H9 (cell line): ENCODE data around the gene TFDP1. TPM values are rescaled to one million over a fixed set of nuclear protein-coding genes. Genes with fewer than 3 reads are reported as not detected.

Experiments used
- DNase-seq: peaks from one replicate; pipeline ENCODE4 v3.0.0-alpha.2; 2017
- H2AFZ ChIP-seq: one replicate; pipeline ENCODE4 v1.6.1; 2013; ENCODE audit warnings: mild to moderate bottlenecking, low read length, control low read depth, moderate library complexity
- H2AK5ac ChIP-seq: 2 replicates; pipeline ENCODE4 v1.6.1; 2013; ENCODE audit warnings: low read length, control low read depth, mixed read lengths; ENCODE audit not compliant: insufficient read length
- H2BK120ac ChIP-seq: one replicate; pipeline ENCODE4 v1.6.1; 2013; ENCODE audit warnings: low read depth, mild to moderate bottlenecking, low read length, control low read depth, inconsistent platforms; ENCODE audit not compliant: poor library complexity, severe bottlenecking
- H2BK12ac ChIP-seq: 2 replicates; pipeline ENCODE4 v1.6.1; 2013; ENCODE audit warnings: low read length, control low read depth, mixed read lengths, low read depth; ENCODE audit not compliant: insufficient read length
- H2BK15ac ChIP-seq: 2 replicates; pipeline ENCODE4 v1.6.1; 2013; ENCODE audit warnings: low read depth, low read length, control low read depth
- H2BK20ac ChIP-seq: one replicate; pipeline ENCODE4 v1.6.1; 2013; ENCODE audit warnings: low read depth, mild to moderate bottlenecking, low read length, control low read depth, inconsistent platforms; ENCODE audit not compliant: poor library complexity, severe bottlenecking
- H2BK5ac ChIP-seq: 2 replicates; pipeline ENCODE4 v1.6.1; 2013; ENCODE audit warnings: low read length, control low read depth, mixed read lengths; ENCODE audit not compliant: insufficient read length
- H3K14ac ChIP-seq: 2 replicates; pipeline ENCODE4 v1.6.1; 2013; ENCODE audit warnings: low read length, control low read depth; ENCODE audit not compliant: insufficient read depth
- H3K18ac ChIP-seq: 2 replicates; pipeline ENCODE4 v1.6.1; 2013; ENCODE audit warnings: low read depth, mild to moderate bottlenecking, mixed read lengths, low read length, control low read depth; ENCODE audit not compliant: insufficient read length
- H3K23ac ChIP-seq: 2 replicates; pipeline ENCODE4 v1.6.1; 2013; ENCODE audit warnings: low read length, control low read depth, mixed read lengths, low read depth; ENCODE audit not compliant: insufficient read length
- H3K23me2 ChIP-seq: 2 replicates; pipeline ENCODE4 v1.6.1; 2013; ENCODE audit warnings: low read depth, mild to moderate bottlenecking, mixed read lengths, low read length, control low read depth; ENCODE audit not compliant: insufficient read length, poor library complexity, severe bottlenecking
- H3K27ac ChIP-seq: 2 replicates; pipeline ENCODE4 v1.5.1; 2013; ENCODE audit warnings: low read length, control low read depth, mixed read lengths, low read depth; ENCODE audit not compliant: insufficient read length
- H3K27me3 ChIP-seq: 2 replicates; pipeline ENCODE4 v1.6.1; 2013; ENCODE audit warnings: low read length, control low read depth, inconsistent platforms; ENCODE audit not compliant: insufficient read depth
- H3K4ac ChIP-seq: 2 replicates; pipeline ENCODE4 v1.6.1; 2013; ENCODE audit warnings: low read depth, mild to moderate bottlenecking, control low read depth, inconsistent platforms, low read length, moderate library complexity
- H3K4me1 ChIP-seq: 2 replicates; pipeline ENCODE4 v1.6.1; 2013; ENCODE audit warnings: low read length, control low read depth, inconsistent platforms; ENCODE audit not compliant: insufficient read depth
- H3K4me2 ChIP-seq: 2 replicates; pipeline ENCODE4 v1.6.1; 2013; ENCODE audit warnings: low read length, control low read depth, mixed read lengths; ENCODE audit not compliant: insufficient read length, insufficient read depth
- H3K56ac ChIP-seq: 2 replicates; pipeline ENCODE4 v1.6.1; 2013; ENCODE audit warnings: low read depth, mild to moderate bottlenecking, mixed read lengths, low read length, control low read depth; ENCODE audit not compliant: insufficient read length
- H3K79me1 ChIP-seq: 2 replicates; pipeline ENCODE4 v1.6.1; 2013; ENCODE audit warnings: low read depth, mild to moderate bottlenecking, moderate library complexity, low read length, control low read depth, inconsistent platforms; ENCODE audit not compliant: insufficient read depth, poor library complexity, severe bottlenecking
- H3K79me2 ChIP-seq: 2 replicates; pipeline ENCODE4 v1.6.1; 2013; ENCODE audit warnings: low read length, control low read depth, inconsistent platforms; ENCODE audit not compliant: insufficient read depth
- H3K9ac ChIP-seq: 2 replicates; pipeline ENCODE4 v1.6.1; 2013; ENCODE audit warnings: low read length, control low read depth, mixed read lengths; ENCODE audit not compliant: insufficient read length; ENCODE audit errors: extremely low read depth
- H3K9me3 ChIP-seq: one replicate; pipeline ENCODE4 v1.6.1; 2013; ENCODE audit warnings: low read depth, low read length, inconsistent platforms; ENCODE audit not compliant: control insufficient read depth
- H3T11ph ChIP-seq: one replicate; pipeline ENCODE4 v1.6.1; 2013; ENCODE audit warnings: mild to moderate bottlenecking, low read length, control low read depth, inconsistent platforms
- H4K20me1 ChIP-seq: one replicate; pipeline ENCODE4 v1.6.1; 2013; ENCODE audit not compliant: control insufficient read depth, insufficient read length, insufficient read depth
- H4K5ac ChIP-seq: 2 replicates; pipeline ENCODE4 v1.6.1; 2013; ENCODE audit warnings: low read depth, mild to moderate bottlenecking, mixed read lengths, low read length, control low read depth; ENCODE audit not compliant: insufficient read length
- H4K8ac ChIP-seq: replicated peaks from 2 replicates; pipeline ENCODE4 v1.6.1; 2013; ENCODE audit warnings: low read length, control low read depth, mixed read lengths, low read depth; ENCODE audit not compliant: insufficient read length
- H4K91ac ChIP-seq: 2 replicates; pipeline ENCODE4 v1.6.1; 2013; ENCODE audit warnings: low read depth, mild to moderate bottlenecking, moderate library complexity, mixed read lengths, low read length, control low read depth; ENCODE audit not compliant: insufficient read length
- H3K27ac Mint-ChIP-seq, 3 experiments: 2 replicates in 2 of 3; 3 replicates in 1 of 3; pipeline ENCODE4 v1.8.0; 2020 to 2021; ENCODE audit warnings: mixed read lengths in 3 of 3, mild to moderate bottlenecking in 1 of 3, moderate library complexity in 1 of 3
- H3K27me3 Mint-ChIP-seq: 2 replicates; pipeline ENCODE4 v1.8.0; 2021; ENCODE audit warnings: low read depth, mild to moderate bottlenecking, moderate library complexity, mixed read lengths
- H3K36me3 Mint-ChIP-seq, 3 experiments: 2 replicates in 2 of 3; 3 replicates in 1 of 3; pipeline ENCODE4 v1.8.0; 2020 to 2021; ENCODE audit warnings: low read depth in 3 of 3, mixed read lengths in 3 of 3; ENCODE audit not compliant: insufficient read depth in 1 of 3
- H3K4me1 Mint-ChIP-seq, 2 experiments: 2 replicates each; pipeline ENCODE4 v1.8.0; 2020; ENCODE audit warnings: mixed read lengths in 2 of 2
- H3K4me3 Mint-ChIP-seq, 2 experiments: 2 replicates in 1 of 2; 3 replicates in 1 of 2; pipeline ENCODE4 v1.8.0; 2020 to 2021; ENCODE audit warnings: mild to moderate bottlenecking in 2 of 2, mixed read lengths in 2 of 2, moderate library complexity in 1 of 2
- H3K9me3 Mint-ChIP-seq, 2 experiments: 2 replicates in 1 of 2; 3 replicates in 1 of 2; pipeline ENCODE4 v1.8.0; 2020; ENCODE audit warnings: mild to moderate bottlenecking in 2 of 2, mixed read lengths in 2 of 2, moderate library complexity in 1 of 2
- CTCF ChIP-seq: fragments of 200-600 bp; sonication (generic); conservative IDR thresholded peaks from 3 replicates; pipeline ENCODE4 v1.8.0; 2021; ENCODE audit warnings: antibody characterized with exemption, mild to moderate bottlenecking
- whole genome bisulfite sequencing: extraction: QIAGEN DNeasy Blood & Tissue Kit; methylation state at CpG from one replicate; pipeline ENCODE4 v1.1.7; 2013; ENCODE audit warnings: missing lambda C conversion rate, low lambda C conversion rate, mixed read lengths; ENCODE audit not compliant: insufficient read length; ENCODE audit errors: extremely low coverage; 5-methylcytosine and 5-hydroxymethylcytosine counted together
- total RNA-seq: library from RNA; stranded (reverse); gene quantifications from 2 replicates; pipeline ENCODE4 v1.2.1, GENCODE V29; 2021

TFDP1 gene
- total RNA-seq, 1 experiment from 2014 or later, result 111 TPM

GRCh38 chr13:113660066-113660465 lies 75.5 kb downstream of the TFDP1 start:
- no peak overlapping the region for H4K8ac ChIP-seq
- Mint-ChIP-seq H3K9me3 (peaks cover 4 to 11% of the 10 kb centered on the region in 2 experiments; a peak in 3 of 5 replicates), H3K27ac (no peak overlapping the region), H3K4me3 (no peak overlapping the region), H3K4me1 (peaks cover 2 to 4% of the 10 kb centered on the region in 2 experiments; a peak in 2 of 4 replicates), H3K27me3 (peaks cover 3% of the 10 kb centered on the region), H3K36me3 (peaks cover 0 to 5% (median 1%) of the 10 kb centered on the region in 3 experiments; a peak in 2 of 7 replicates)
- H2BK120ac ChIP-seq, result no peak overlapping the region
- no peak for TF ChIP-seq CTCF
- no CpG with 5 or more reads among the region's 3 CpGs for WGBS
- H3K56ac ChIP-seq, result no peak overlapping the region
- H3K27ac ChIP-seq, result no peak overlapping the region
- H3K23ac ChIP-seq, result no peak overlapping the region
- no peak overlapping the region for H2BK20ac ChIP-seq
- no peak overlapping the region for H2AFZ ChIP-seq
- no peak overlapping the region for H2AK5ac ChIP-seq
- H3K9ac ChIP-seq, result no peak overlapping the region
- no peak overlapping the region for H2BK5ac ChIP-seq
- no peak for DNase-seq
- no peaks in the 10 kb centered on the region for H3K23me2 ChIP-seq
- H3K4ac ChIP-seq, result no peak overlapping the region
- no peaks in the 10 kb centered on the region for H4K20me1 ChIP-seq
- H3T11ph ChIP-seq, result no peak overlapping the region
- H4K91ac ChIP-seq, result no peak overlapping the region
- no peaks in the 10 kb centered on the region for H3K4me1 ChIP-seq
- H3K9me3 ChIP-seq, result no peaks in the 10 kb centered on the region
- H4K5ac ChIP-seq, result no peak overlapping the region
- no peak overlapping the region for H2BK12ac ChIP-seq
- H2BK15ac ChIP-seq, result no peak overlapping the region
- no peak overlapping the region for H3K18ac ChIP-seq
- no peaks in the 10 kb centered on the region for H3K79me2 ChIP-seq
- H3K27me3 ChIP-seq, result no peaks in the 10 kb centered on the region
- H3K4me2 ChIP-seq, result no peak overlapping the region
- H3K79me1 ChIP-seq, result no peaks in the 10 kb centered on the region
- no peak overlapping the region for H3K14ac ChIP-seq
